ENCODE data around the gene HSH2D. TPM values are rescaled to one million over a fixed set of nuclear protein-coding genes. Genes with fewer than 3 reads are reported as not detected.

HSH2D gene
- total RNA-seq, 1 donor from 2014 or later, result 14.0 TPM

GRCh38 chr19:16191216-16191908, 47.9 kb downstream of the HSH2D start:
- no peak for DNase-seq (ENCODE audit: low spot score)

- DNase-seq (ENCODE audit: low spot score), result no peak
Measured at GRCh38 chr19:16193466-16193865, 50.0 kb downstream of the HSH2D start.

- no peak for DNase-seq (ENCODE audit: low spot score)
Measured at GRCh38 chr19:16197188-16197621, 53.7 kb downstream of the HSH2D start.

- peak; percentile 98 for DNase-seq (ENCODE audit: low spot score)
Measured at GRCh38 chr19:16197622-16198369, 54.3 kb downstream of the HSH2D start, which contains the start of gene AP1M1. AP1M1 (plus strand) TSS chr19:16197911; CDS start chr19:16198027, 116 bp downstream.

GRCh38 chr19:16198370-16198651, 54.8 kb downstream of the HSH2D start:
- no peak for DNase-seq (ENCODE audit: low spot score)

GRCh38 chr19:16199275-16199932, 55.9 kb downstream of the HSH2D start:
- peak; percentile 61 for DNase-seq (ENCODE audit: low spot score)

GRCh38 chr19:16200038-16201010, 56.8 kb downstream of the HSH2D start:
- no peak for DNase-seq (ENCODE audit: low spot score)

GRCh38 chr19:16201011-16201391, 57.5 kb downstream of the HSH2D start:
- no peak for DNase-seq (ENCODE audit: low spot score)

GRCh38 chr19:16202320-16203255, 59.1 kb downstream of the HSH2D start:
- DNase-seq (ENCODE audit: low spot score), result no peak

GRCh38 chr19:16203256-16204004, 59.9 kb downstream of the HSH2D start:
- DNase-seq (ENCODE audit: low spot score), result no peak

GRCh38 chr19:16204005-16204294, 60.5 kb downstream of the HSH2D start:
- no peak for DNase-seq (ENCODE audit: low spot score)

GRCh38 chr19:16205205-16206045, 61.9 kb downstream of the HSH2D start:
- DNase-seq (ENCODE audit: low spot score), result no peak

GRCh38 chr19:16206046-16206605, 62.6 kb downstream of the HSH2D start:
- DNase-seq (ENCODE audit: low spot score), result no peak

GRCh38 chr19:16206637-16207036, 63.2 kb downstream of the HSH2D start:
- DNase-seq (ENCODE audit: low spot score), result no peak

- no peak for DNase-seq (ENCODE audit: low spot score)
Measured at GRCh38 chr19:16207063-16207462, 63.6 kb downstream of the HSH2D start.

- no peak for DNase-seq (ENCODE audit: low spot score)
Measured at GRCh38 chr19:16207490-16208025, 64.1 kb downstream of the HSH2D start.

Measured in mucosa of gallbladder (tissue), 1 donor.